Calu3 (cell line): ENCODE data around the gene TEAD3. TPM values are rescaled to one million over a fixed set of nuclear protein-coding genes. Genes with fewer than 3 reads are reported as not detected.
A peak's percentile ranks its signal among the peaks of the same experiment; 100 is the strongest.

ENCODE experiments used
- BruUV-seq: library from RNA; stranded (reverse); fragments of 400-500 nt; replicated peaks from 2 replicates; lab custom pipeline; 2021; lab: Mats Ljungman, UMichigan
- CTCF ChIA-PET: fragments of 300-600 bp; sonication (Branson Sonifier 250); formaldehyde crosslinking; loops from one replicate; lab custom pipeline; 2022; ENCODE audit warnings: antibody characterized with exemption; lab: Charles Lee
- DNase-seq: peaks from one replicate; pipeline ENCODE4 v3.0.0; 2022
- H3K27ac Mint-ChIP-seq: one replicate; pipeline ENCODE4 v1.8.0; 2022; ENCODE audit warnings: mixed read lengths; ENCODE audit not compliant: unreplicated experiment
- H3K27me3 Mint-ChIP-seq: one replicate; pipeline ENCODE4 v1.8.0; 2022; ENCODE audit warnings: mixed read lengths; ENCODE audit not compliant: unreplicated experiment
- H3K36me3 Mint-ChIP-seq: one replicate; pipeline ENCODE4 v1.8.0; 2022; ENCODE audit warnings: mild to moderate bottlenecking, moderate library complexity, mixed read lengths; ENCODE audit not compliant: insufficient read depth, unreplicated experiment
- H3K4me1 Mint-ChIP-seq: one replicate; pipeline ENCODE4 v1.8.0; 2022; ENCODE audit warnings: mild to moderate bottlenecking, low read depth, mixed read lengths; ENCODE audit not compliant: unreplicated experiment
- H3K4me3 Mint-ChIP-seq: one replicate; pipeline ENCODE4 v1.8.0; 2022; ENCODE audit warnings: mild to moderate bottlenecking, low read depth, moderate library complexity, mixed read lengths; ENCODE audit not compliant: unreplicated experiment
- H3K9me3 Mint-ChIP-seq: one replicate; pipeline ENCODE4 v1.8.0; 2022; ENCODE audit warnings: low read depth, mixed read lengths; ENCODE audit not compliant: unreplicated experiment
- intact Hi-C: fragments of 100-400 bp; cut with micrococcal nuclease; formaldehyde crosslinking; loops from one replicate; pipeline ENCODE4 v1.10.0; 2022; ENCODE audit not compliant: unreplicated experiment
- total RNA-seq: library from RNA; stranded (reverse); gene quantifications from 2 replicates; pipeline ENCODE4 v1.2.3, GENCODE V29; 2022
- TF ChIP-seq, protein P1 (sequence below): fragments of 200-600 bp; IDR thresholded peaks from one replicate; pipeline ENCODE4 v1.8.0; 2022; ENCODE audit warnings: antibody characterized with exemption; ENCODE audit not compliant: unreplicated experiment

The TEAD3 gene
- total RNA-seq, 1 experiment from 2014 or later: 27.3 TPM

GRCh38 chr6:35487658-35488516 lies 9.0 kb downstream of the TEAD3 start:
- intact Hi-C loops: no loop called here
- DNase-seq: peak; percentile 59
- no TSS peak for BruUV-seq
- Mint-ChIP-seq H3K27me3 (no peaks in the 10 kb centered on the region), H3K27ac (peak overlapping the region; percentile 37), H3K4me3 (peak overlapping the region; percentile 34), H3K4me1 (peaks cover 86% of the 10 kb centered on the region), H3K36me3 (peaks cover 41% of the 10 kb centered on the region), H3K9me3 (no peaks in the 10 kb centered on the region)
- TF ChIP-seq, protein P1, sequence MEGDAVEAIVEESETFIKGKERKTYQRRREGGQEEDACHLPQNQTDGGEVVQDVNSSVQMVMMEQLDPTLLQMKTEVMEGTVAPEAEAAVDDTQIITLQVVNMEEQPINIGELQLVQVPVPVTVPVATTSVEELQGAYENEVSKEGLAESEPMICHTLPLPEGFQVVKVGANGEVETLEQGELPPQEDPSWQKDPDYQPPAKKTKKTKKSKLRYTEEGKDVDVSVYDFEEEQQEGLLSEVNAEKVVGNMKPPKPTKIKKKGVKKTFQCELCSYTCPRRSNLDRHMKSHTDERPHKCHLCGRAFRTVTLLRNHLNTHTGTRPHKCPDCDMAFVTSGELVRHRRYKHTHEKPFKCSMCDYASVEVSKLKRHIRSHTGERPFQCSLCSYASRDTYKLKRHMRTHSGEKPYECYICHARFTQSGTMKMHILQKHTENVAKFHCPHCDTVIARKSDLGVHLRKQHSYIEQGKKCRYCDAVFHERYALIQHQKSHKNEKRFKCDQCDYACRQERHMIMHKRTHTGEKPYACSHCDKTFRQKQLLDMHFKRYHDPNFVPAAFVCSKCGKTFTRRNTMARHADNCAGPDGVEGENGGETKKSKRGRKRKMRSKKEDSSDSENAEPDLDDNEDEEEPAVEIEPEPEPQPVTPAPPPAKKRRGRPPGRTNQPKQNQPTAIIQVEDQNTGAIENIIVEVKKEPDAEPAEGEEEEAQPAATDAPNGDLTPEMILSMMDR: no peak
- CTCF ChIA-PET: interaction anchor here (0.6 kb wide), 2 partner anchors 22 to 38 kb away, joined by 3 read pairs; no protein-coding TSS in a partner anchor

DNA sequence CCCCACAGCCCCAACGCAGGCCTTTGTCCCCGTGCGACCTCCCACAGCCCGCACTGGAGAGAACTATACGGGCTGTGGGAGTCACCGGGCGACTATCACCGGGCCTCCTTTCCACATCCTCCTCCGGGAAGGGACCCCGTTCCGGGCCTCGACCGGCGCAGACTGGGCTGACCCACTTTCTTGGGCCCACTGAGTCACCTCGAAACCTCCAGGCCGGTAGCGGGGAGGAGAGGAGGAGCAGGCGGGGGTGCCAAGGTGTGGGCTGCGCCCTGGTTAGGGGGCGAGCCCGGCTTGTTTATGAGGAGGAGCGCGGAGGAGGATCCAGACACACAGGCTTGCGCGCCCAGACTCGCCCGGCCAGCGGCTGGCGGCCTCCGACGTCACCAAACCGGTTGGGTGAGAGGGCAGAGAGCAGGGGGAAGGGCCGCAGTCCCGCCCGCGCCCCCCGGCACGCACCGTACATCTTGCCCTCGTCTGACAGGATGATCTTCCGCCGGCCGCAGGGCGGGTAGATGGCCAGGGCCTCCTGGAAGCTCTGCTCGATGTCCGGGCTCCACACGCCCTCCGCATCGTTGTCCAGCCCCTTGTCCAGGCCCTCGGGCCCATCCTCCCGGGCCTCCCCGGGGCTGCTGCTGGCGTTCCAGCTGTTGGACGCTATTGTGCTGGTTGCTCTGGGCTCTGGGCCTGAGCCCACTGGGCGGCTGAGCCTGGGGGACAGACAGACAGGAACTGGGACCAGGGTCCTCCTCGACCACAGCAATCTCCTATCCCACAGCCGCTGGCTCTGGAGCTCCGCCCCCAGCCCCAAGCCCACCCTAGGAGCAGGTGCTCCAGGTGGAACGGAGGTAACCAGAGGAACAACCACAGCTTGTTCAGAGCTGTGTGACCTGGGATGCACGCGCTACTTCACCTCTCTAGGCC lies 10.6 kb downstream of the TEAD3 start:
- DNase-seq: peak; percentile 93
- Mint-ChIP-seq H3K4me3 (peak overlapping the region; percentile 72), H3K27me3 (no peaks in the 10 kb centered on the region), H3K9me3 (no peaks in the 10 kb centered on the region), H3K27ac (peak overlapping the region; percentile 94), H3K4me1 (peaks cover 69% of the 10 kb centered on the region), H3K36me3 (peaks cover 41% of the 10 kb centered on the region)
- intact Hi-C loops: no loop called here
- BruUV-seq: no TSS peak
- CTCF ChIA-PET: interaction anchor here (0.5 to 0.6 kb wide), 3 partner anchors 240 to 789 kb away, joined by 3 to 6 read pairs (median 3); no protein-coding TSS in a partner anchor
- TF ChIP-seq, protein P1: no peak

DNA sequence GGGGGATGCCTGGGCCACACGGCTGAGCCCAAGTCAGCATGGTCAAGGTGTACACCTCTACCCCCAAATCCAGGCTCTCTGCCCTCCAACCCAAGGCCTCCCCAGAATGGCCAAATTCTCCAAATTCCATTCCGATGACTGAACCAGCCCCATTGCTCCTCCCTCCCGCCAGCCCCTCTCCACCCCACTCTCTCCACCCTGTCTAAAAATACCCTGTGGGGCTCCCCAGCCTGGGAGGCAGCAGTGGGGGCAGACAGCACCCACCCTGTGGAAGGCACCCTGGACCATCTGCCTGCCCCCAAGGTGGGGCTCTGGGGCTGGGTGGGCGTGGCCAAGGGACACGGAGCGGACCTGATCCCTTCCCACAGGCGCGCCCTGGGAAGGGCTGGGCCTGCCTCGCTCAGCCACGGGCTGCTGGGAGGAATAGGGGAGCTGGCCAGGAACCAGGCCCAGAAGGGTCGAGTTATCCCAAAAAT lies 11.4 kb downstream of the TEAD3 start:
- TF ChIP-seq, protein P1: no peak
- peaks cover 61% of the 10 kb centered on the region for H3K4me1 Mint-ChIP-seq
- peak overlapping the region; percentile 72 for H3K4me3 Mint-ChIP-seq
- H3K27ac Mint-ChIP-seq: peak overlapping the region; percentile 94
- CTCF ChIA-PET: interaction anchor here (0.5 kb wide), 1 partner anchor 771 kb away, joined by 6 read pairs; no protein-coding TSS in a partner anchor
- no peaks in the 10 kb centered on the region for H3K9me3 Mint-ChIP-seq
- H3K27me3 Mint-ChIP-seq: no peaks in the 10 kb centered on the region
- BruUV-seq: no TSS peak
- peaks cover 41% of the 10 kb centered on the region for H3K36me3 Mint-ChIP-seq
- peak; percentile 65 for DNase-seq
- intact Hi-C loops: no loop called here

- H3K4me3 Mint-ChIP-seq: peak overlapping the region; percentile 72
- H3K36me3 Mint-ChIP-seq: peaks cover 41% of the 10 kb centered on the region
- CTCF ChIA-PET: no interaction called here
Observed at GRCh38 chr6:35484921-35485392, 11.9 kb downstream of the TEAD3 start.

More at GRCh38 chr6:35484921-35485392, 11.9 kb downstream of the TEAD3 start:
- Mint-ChIP-seq H3K27me3 (no peaks in the 10 kb centered on the region), H3K9me3 (no peaks in the 10 kb centered on the region), H3K4me1 (peaks cover 59% of the 10 kb centered on the region), H3K27ac (peak overlapping the region; percentile 94)
- BruUV-seq: no TSS peak
- intact Hi-C loops: no loop called here
- TF ChIP-seq, protein P1: no peak
- DNase-seq: peak; percentile 53
